ENCODE measurements around the gene UQCRHL.

Gene UQCRHL

DNA sequence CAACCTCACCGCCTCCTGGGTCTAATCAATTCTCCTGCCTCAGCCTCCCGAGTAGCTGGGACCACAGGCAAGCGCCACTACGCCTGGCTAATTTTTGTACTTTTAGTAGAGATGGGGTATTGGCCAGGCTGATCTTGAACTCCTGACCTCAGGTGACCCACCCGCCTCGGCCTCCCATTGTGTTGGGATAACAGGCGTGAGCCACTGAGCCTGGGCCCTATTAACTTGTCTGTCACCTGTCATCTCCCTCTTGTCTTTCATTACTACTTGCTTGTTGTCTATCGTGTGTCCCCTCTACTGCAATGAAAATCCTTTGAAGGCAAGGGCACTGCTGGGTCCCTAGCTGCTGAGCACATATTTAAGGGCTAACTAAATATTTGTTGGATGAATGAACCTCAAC is 3.4 kb downstream of the UQCRHL start:
- H3K4me1 Mint-ChIP-seq: peaks cover 50% of the 10 kb centered on the region
- H3K27ac Mint-ChIP-seq: no peak overlapping the region
- DNase-seq: no peak
- no peak overlapping the region for H3K4me3 Mint-ChIP-seq
- H3K36me3 Mint-ChIP-seq (ENCODE audit: low read depth): peaks cover 9% of the 10 kb centered on the region
- TF ChIP-seq CTCF (IDR thresholded peaks at IDR 0.05): no peak
- H3K9me3 Mint-ChIP-seq: no peaks in the 10 kb centered on the region
- H3K27me3 Mint-ChIP-seq (ENCODE audit: low read depth, poor library complexity): peaks cover 7% of the 10 kb centered on the region

DNA sequence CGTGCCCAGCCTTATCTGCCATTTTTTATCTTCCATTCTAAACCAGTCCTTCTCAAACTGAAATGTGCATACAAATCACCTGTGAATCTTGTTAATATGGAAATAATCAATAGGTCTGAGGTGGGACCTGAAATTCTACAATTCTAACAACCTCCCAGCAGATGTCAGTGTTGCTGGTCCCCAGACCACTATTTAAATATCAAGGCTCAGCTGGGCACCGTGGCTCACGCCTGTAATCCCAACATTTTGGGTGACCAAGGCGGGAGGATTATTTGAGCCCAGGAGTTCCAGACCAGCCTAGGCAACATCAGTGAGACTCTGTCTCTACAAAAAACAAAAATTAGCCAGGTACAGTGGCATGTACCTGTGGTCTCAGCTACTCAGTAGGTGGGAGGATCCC is 4.1 kb downstream of the UQCRHL start:
- no peaks in the 10 kb centered on the region for H3K9me3 Mint-ChIP-seq
- peak; percentile 29 for DNase-seq
- peaks cover 7% of the 10 kb centered on the region for H3K27me3 Mint-ChIP-seq (ENCODE audit: low read depth, poor library complexity)
- H3K36me3 Mint-ChIP-seq (ENCODE audit: low read depth): peaks cover 4% of the 10 kb centered on the region
- peaks cover 50% of the 10 kb centered on the region for H3K4me1 Mint-ChIP-seq
- H3K27ac Mint-ChIP-seq: no peak overlapping the region
- H3K4me3 Mint-ChIP-seq: no peak overlapping the region
- peak; percentile 40 for TF ChIP-seq CTCF (IDR thresholded peaks at IDR 0.05)

- DNase-seq: no peak
- TF ChIP-seq CTCF (IDR thresholded peaks at IDR 0.05): no peak
- no peaks in the 10 kb centered on the region for H3K36me3 Mint-ChIP-seq (ENCODE audit: low read depth)
- H3K9me3 Mint-ChIP-seq: no peaks in the 10 kb centered on the region
- peaks cover 53% of the 10 kb centered on the region for H3K4me1 Mint-ChIP-seq
- H3K4me3 Mint-ChIP-seq: no peak overlapping the region
- peaks cover 2% of the 10 kb centered on the region for H3K27me3 Mint-ChIP-seq (ENCODE audit: low read depth, poor library complexity)
- H3K27ac Mint-ChIP-seq: no peak overlapping the region
Observed at GRCh38 chr1:15802234-15802965, 5.0 kb downstream of the UQCRHL start.

DNA sequence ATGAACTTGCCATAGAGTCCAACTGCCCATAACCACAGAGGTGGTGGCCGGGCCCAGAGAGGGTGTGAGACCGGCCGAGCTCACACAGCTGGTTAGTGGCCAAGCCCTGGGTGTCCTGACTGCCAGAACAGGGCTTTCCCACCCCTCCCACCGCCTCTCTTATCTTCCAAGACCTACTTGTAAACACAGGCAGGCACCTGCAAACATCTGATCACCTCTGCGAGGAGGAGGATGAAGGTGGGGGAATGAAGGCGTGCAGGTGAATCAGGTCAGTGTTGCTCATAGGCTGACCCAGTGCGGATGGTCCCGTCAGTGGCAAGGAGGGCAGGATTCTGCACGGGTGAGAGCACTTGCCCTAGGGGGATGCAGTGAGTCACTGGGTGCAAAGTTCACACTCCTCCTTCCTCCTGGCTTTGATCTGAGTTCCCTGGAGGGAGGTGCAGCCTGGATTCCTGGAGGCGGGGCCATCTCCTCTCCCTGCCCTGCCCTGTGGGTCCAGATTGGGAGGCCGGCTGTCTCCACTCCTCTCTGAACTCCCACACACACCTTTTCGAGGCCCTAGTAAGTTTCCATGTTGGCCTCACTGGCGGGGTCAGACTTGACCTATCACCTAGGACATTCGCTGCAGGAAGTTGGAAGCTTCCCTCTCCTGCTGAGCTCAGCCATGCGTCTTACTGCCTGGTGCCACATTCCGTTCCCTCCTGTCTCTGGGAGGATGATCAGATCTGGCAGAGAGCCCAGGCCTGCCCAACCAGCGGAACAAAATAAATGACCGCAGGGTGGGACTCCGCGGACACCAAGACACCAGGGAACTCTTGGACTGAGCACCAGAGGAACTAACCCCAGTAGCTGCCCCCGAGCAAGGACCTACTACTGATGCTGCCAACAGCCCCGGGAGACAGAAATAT is 7.3 kb downstream of the UQCRHL start:
- Mint-ChIP-seq H3K9me3 (no peaks in the 10 kb centered on the region), H3K36me3 (ENCODE audit: low read depth) (no peaks in the 10 kb centered on the region), H3K27ac (peak overlapping the region; percentile 58), H3K4me1 (peaks cover 71% of the 10 kb centered on the region), H3K4me3 (no peak overlapping the region), H3K27me3 (ENCODE audit: low read depth, poor library complexity) (peaks cover 2% of the 10 kb centered on the region)
- DNase-seq: peak; percentile 59
- TF ChIP-seq CTCF (IDR thresholded peaks at IDR 0.05): no peak

DNA sequence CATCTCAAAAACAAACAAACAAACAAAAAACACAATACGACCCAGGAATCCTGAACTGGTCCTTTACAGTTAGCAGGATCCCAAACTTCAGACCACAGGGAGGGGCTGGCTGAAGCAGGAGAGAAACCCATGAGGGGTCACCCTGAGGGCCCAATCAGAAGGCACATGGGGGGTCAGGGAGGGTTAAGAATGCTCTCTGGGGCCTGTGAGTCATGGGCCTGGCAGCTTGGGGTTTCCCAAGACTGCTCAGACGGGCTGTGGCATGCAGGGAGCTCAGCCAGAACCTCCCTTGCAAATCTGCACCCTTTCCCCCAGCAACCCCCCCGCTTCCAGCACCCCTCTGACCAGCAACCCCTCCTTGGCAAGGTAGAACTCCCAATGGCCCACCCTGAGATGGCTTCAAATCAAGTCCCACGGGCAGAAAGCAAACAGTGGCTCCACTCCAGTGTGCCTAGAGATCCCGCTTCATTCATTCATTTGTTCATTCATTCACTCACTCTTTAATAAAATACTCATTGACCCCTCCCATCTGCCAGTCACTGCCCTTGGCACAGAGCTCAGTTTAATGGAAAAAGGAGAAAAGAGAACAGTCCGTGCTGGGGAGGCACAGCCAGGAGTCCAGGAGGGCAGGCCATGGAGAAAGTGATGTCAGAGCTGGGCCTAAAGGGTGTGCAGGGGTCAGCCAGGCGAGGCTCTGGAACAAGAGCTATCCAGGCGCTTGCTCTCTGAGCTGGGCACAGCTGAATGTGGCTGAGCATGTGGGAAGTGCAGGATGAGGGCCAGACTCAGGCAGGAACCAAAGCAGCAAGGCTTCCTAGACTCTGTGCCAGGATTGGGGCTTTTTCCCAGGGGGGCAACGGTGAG is 8.2 kb downstream of the UQCRHL start:
- H3K27me3 Mint-ChIP-seq (ENCODE audit: low read depth, poor library complexity): peaks cover 2% of the 10 kb centered on the region

More for the DNA sequence above, 8.2 kb downstream of the UQCRHL start:
- no peak for DNase-seq
- Mint-ChIP-seq H3K9me3 (no peaks in the 10 kb centered on the region), H3K36me3 (ENCODE audit: low read depth) (no peaks in the 10 kb centered on the region), H3K27ac (peak overlapping the region; percentile 58), H3K4me1 (peaks cover 74% of the 10 kb centered on the region), H3K4me3 (peak overlapping the region; percentile 33)
- TF ChIP-seq CTCF (IDR thresholded peaks at IDR 0.05): no peak
